Measurements from ENCODE around the gene TM2D1.
A peak's percentile ranks its signal among the peaks of the same experiment; 100 is the strongest.
"Not testable (repeated sequence)": the region's sequence is repeated elsewhere in the genome, so short reads cannot be mapped to it uniquely, and the experiment has no call there.

Gene TM2D1

GRCh38 chr1:61724813-61725694 lies at the start of gene TM2D1:
TSS of gene TM2D1 (minus strand) at chr1:61725141. CDS start at chr1:61725120, 21 bp downstream.
- peak; percentile 93 for DNase-seq

- no peak for DNase-seq
These were observed 45.2 kb upstream of the TM2D1 start for GRCh38 chr1:61770131-61770530.

DNA sequence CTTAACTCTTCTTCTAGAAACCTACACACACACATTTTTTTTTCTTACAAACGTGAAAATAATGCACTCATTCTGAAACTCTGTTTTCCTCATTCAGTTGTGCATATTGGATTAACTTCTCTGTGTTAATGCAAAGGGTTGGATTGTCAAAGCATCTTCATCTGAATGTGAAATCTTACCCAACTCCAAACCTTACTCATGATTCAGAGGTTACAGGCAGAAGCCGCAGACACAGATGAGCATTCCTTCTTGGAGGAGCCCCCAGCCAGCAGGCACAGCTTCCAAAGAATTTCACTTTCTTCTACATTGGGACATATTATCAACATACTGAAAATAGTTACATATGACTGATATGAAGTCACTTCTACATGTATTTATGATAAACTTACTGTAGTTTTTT lies 33.0 kb upstream of the TM2D1 start:
- no peak for DNase-seq

GRCh38 chr1:61756773-61757172 lies 31.8 kb upstream of the TM2D1 start:
- DNase-seq, result no peak

GRCh38 chr1:61754545-61754944 lies 29.6 kb upstream of the TM2D1 start:
- no peak for DNase-seq

- no peak for DNase-seq
These were observed 29.1 kb upstream of the TM2D1 start for GRCh38 chr1:61753998-61754508.

GRCh38 chr1:61752921-61753389 lies 28.0 kb upstream of the TM2D1 start:
- DNase-seq, result no peak

GRCh38 chr1:61749574-61749973 lies 24.6 kb upstream of the TM2D1 start:
- DNase-seq, result no peak

- DNase-seq, result no peak
These were observed 23.6 kb upstream of the TM2D1 start for GRCh38 chr1:61748566-61748965.

- DNase-seq, result no peak
These were observed 21.9 kb upstream of the TM2D1 start for GRCh38 chr1:61746813-61747212.

DNA sequence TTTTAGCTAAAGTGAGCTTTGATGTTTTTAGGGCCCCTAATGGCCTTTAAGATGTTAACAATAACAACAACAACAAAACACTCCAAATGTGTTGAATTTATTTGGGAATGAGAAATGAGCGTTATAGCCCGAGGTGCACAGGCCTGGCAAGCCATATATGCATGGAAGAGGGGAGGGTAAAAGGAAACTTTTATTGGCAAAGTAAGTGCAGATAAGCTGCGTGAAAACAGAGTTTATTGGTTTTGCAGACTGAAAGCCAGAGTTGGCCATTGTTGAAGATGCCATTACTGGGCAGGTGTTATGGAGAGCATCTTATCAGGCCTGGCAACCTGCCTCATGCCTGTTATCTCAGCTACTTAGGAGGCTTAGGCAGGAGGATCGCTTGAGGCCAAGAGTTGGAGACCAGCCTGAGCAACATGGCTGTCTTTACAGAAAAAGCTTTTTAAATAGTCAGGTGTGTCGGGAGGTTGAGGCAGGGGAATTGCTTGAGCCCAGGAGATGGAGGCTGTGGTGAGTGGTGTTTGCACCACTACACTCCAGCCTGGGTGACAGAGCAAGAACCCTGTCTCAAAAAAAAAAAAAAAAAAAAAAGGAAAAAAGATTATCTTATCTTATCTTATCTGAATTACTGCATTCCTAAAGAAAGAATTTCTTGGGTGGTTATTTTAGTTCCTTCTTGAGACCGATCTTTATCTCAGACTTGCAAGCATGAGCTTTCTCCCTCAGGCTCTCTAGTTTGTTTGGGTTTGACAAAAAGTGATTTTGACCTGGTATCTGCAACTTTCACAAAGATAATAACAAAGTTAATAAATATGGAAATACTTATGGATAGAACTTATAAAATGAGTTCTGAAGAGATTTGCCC lies 19.0 kb upstream of the TM2D1 start:
- DNase-seq, result no peak

DNA sequence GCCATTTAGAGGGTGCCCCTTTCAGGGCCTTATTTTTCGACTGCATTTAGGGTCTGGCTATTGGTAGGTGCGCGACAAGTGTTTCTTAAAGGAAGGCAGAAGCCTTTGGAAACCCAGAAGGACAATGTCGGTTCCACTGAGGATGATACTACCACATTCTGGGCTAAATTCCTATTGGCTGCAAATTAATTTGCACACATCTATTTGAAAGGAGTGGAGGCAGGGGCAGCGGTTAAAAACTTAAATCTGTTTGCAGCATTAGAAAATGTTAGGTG lies 18.4 kb upstream of the TM2D1 start:
- DNase-seq, result no peak

DNA sequence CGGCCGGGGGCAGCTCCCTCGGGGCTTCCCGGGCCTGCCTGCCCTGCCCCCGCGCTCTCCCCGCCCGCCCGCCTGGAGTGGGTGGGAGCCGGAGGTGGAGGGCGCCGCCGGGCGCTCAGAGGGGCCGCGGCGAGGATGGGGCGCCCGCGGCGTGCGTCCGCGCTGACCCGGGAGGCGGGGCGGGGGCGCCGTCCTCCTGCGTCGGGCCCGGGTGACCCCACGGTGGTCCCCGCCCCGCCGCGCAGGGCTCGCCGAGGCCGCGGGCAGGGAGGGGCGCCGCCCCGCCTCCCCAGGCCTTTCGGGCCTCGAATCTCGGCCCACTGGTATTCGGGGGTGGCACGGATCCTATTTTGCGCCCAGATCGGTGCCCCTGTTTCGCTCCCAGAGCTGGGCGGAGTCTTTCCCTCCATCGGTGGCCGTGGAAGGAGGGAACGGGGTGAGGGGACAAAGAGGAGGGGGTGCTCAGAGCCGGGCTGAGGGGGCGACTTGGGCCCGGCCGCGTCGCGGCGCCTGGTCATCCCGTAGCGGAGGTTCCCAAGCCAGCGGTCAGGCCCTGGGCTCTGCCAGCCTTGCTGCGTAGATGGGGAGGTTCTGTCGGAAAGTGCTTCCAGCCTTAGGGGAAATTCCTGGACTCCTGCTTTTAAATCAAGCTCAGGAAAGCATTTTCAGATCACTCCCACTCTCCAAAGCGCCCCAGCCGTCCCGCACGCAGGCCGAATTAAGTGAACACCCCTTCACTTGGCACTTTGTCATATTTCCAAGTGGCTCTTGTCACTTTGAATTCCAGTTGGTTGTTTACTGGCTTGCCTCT lies 17.9 kb upstream of the TM2D1 start:
- no peak for DNase-seq

DNA sequence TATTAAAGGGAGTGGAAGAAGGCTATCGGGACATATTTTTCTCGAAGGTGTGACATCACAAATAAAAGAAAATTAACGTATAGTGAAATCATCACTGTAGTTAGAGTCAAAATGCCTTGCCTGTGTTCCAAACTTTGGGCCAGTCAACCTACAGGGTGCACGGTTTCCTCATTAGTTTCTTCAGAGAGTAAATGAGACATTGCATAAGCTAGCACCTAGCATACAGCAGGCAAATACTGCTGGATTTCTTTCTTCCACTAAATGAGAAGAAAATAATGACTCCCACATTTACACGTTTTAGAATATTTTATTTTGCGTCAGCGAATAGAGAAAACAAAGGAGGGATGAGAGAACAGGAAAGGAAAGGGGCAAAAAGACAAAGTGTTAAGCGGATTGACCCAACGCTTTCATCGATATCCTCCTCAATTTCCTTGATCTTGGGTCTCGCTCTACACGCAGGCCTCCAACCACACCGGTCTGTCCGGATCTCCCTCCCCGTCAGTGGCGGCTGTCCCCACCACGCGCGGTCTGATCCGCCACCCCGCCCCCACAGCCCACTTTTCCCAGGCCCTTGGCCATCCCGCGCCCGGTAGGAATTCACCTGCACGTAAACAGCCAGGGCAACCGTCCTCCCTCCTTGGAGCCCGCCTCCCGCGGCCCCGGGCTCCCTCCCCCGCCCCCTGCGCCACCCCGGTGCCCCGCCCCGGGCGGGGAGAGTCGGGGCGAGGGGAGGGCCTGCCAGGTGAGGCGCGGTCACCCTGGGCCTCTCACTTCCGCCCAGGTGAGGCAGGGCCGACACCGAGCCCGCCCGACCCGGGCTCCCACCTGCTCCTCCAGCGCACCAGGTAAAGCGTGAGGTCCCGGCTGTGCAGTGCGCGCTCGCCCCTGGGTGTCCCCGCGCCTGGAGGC lies 17.0 kb upstream of the TM2D1 start, which contains the start of gene PATJ:
PATJ (plus strand) TSS at position 770 of the 909 bp plus-strand sequence. CDS start 20,413 bp downstream, outside the sequence.
- DNase-seq, result no peak

DNA sequence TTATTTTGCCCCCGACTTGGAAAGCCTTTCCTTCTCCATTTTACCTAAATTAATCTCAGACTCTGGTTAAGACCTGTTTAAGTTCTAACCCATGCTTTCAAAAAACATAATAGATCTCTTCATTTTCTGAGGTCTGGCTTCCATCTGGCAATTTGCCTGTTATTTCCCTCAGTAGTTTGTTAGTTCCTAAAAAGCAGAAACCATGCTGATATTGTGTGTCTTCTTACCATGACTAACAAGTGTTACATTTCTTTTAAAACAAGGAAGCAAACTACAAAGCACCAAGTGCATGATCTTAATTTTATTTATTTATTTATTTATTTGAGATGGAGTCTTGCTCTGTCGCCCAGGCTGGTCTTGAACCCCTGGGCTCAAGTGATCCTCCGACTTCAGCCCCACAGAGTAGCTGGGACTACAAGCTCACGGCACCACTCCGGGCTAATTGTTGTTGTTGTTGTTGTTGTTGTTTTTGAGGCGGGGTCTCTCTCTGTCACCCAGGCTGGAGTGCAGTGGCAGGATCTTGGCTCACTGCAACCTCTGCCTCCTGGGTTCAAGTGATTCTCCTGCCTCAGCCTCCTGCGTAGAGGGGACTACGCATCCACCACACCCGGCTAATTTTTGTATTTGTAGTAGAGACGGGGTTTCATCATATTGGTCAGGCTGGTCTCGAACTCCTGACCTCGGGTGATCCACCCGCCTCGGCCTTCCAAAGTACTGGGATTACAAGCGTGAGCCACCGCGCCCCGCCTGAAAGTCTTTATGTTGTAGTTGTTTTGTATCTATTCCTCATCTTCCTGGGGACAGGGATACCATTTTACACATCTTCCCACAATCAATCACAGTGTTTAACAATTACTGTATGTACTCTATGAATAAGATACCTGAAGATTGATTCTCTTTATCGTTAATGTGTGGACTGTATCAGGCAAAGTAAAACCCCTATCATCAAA lies 16.1 kb upstream of the TM2D1 start:
- DNase-seq, result peak; percentile 36

DNA sequence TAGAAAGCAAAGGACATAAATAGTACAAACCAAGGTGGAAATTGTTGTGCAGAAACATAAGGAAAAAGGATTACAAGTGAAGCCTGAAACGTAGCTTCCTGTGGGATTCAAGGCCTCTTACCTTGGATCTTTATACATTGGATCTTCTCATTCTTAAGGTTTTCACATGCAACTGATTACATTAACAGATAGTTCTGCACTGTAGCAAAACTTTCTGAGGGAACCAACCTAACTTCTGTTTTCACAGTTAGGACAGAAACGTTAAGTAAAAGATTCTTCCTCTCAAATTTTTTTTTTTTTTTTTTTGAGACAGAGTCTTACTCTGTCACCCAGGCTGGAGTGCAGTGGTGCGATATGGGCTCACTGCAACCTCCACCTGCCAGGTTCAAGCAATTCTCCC lies 7.8 kb upstream of the TM2D1 start:
- no peak for DNase-seq

GRCh38 chr1:61730679-61731078 lies 5.7 kb upstream of the TM2D1 start:
- not testable (repeated sequence) for DNase-seq

DNA sequence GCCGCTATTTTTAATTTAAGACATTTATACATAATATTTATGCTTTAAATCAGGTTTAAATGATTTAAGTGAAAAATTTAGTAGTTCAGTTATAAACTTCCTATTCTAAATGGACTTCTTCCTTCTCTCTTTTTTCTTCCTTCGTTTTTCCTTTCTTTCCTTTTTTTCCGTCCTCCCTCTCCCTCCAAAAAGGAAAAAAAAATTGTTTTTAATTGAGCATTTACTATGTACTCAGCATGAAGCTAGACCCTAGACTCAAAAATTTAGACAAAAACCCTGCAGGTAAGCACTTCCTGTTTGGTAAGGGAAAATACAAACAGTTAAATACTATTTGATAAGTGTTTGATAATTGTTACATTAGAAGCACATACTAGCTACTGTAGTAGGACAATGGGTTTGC lies 2.6 kb upstream of the TM2D1 start:
- DNase-seq, result no peak

GRCh38 chr1:61724506-61724812 lies 482 bp downstream of the TM2D1 start:
- DNase-seq, result peak; percentile 38

GRCh38 chr1:61718996-61719663 lies 5.8 kb downstream of the TM2D1 start:
- not testable (repeated sequence) for DNase-seq
